HepG2 (cell line): ENCODE results near the gene SH3PXD2A. TPM values are rescaled to one million over a fixed set of nuclear protein-coding genes. Genes with fewer than 3 reads are reported as not detected.

ENCODE experiments used
- ATAC-seq: fragments of 200-7000 bp; cut with Tn5 transposase; 3 replicates; pipeline ENCODE4 v1.9.1; 2020; ENCODE audit warnings: mild to moderate bottlenecking, moderate library complexity
- BruUV-seq: library from RNA; stranded (reverse); fragments of 400-500 nt; replicated peaks from 2 replicates; lab custom pipeline; 2021; lab: Mats Ljungman, UMichigan
- CTCF ChIA-PET: fragments of 300-600 bp; formaldehyde crosslinking; extraction: SDS; loops from one replicate; lab custom pipeline; 2021; ENCODE audit warnings: low total read pairs, inconsistent platforms, low intra/inter-chr PET ratio; lab: Yijun Ruan, JAX
- POLR2A ChIA-PET: fragments of 350-600 bp; sonication (Branson Sonifier 250); formaldehyde crosslinking; loops from one replicate; lab custom pipeline; 2020; ENCODE audit warnings: antibody characterized with exemption, inconsistent platforms; lab: Yijun Ruan, JAX
- DNase-seq: peaks from one replicate; pipeline ENCODE4 v3.0.0-alpha.2; 2015; ENCODE audit warnings: low spot score
- FAIRE-seq: peaks from 3 replicates; lab custom pipeline; 2011; peaks lifted over from hg19 to GRCh38; lab: Jason Lieb, UNC
- H2AFZ ChIP-seq: one replicate; pipeline ENCODE4 v1.6.1; 2011; ENCODE audit warnings: low read length, inconsistent platforms
- H3K27ac ChIP-seq: fragments of 300-600 bp; 3 replicates; pipeline ENCODE4 v1.8.0; 2011; ENCODE audit warnings: mixed run types, mild to moderate bottlenecking, mixed read lengths, low read length, inconsistent platforms; ENCODE audit not compliant: insufficient read depth; ENCODE audit errors: extremely low read length
- H3K27me3 ChIP-seq, 2 experiments: fragments of 200-600 bp in 1 of 2; 2 replicates in 1 of 2; 3 replicates in 1 of 2; pipeline versions ENCODE4 v1.6.0 to v1.8.0; 2011; ENCODE audit warnings: low read length in 2 of 2, mild to moderate bottlenecking in 2 of 2, moderate library complexity in 2 of 2, inconsistent platforms in 1 of 2; ENCODE audit not compliant: insufficient read depth in 2 of 2, control insufficient read depth in 1 of 2
- H3K36me3 ChIP-seq, 2 experiments: fragments of 200-600 bp in 1 of 2; replicated peaks in 1 of 2; 2 replicates in 1 of 2; 3 replicates in 1 of 2; pipeline versions ENCODE4 v1.5.1 to v1.8.0; 2011; ENCODE audit warnings: low read length in 2 of 2, inconsistent platforms in 1 of 2; ENCODE audit not compliant: insufficient read depth in 2 of 2, control insufficient read depth in 1 of 2
- H3K4me1 ChIP-seq: 2 replicates; pipeline ENCODE4 v1.5.1; 2012; ENCODE audit warnings: low read length, inconsistent platforms; ENCODE audit not compliant: insufficient read depth
- H3K4me2 ChIP-seq: 2 replicates; pipeline ENCODE4 v1.6.0; 2011; ENCODE audit warnings: low read depth, low read length, inconsistent platforms
- H3K4me3 ChIP-seq, 3 experiments: fragments of 200-600 bp in 1 of 3; sonication (generic), shearing (Covaris generic) in 1 of 3; replicated peaks in 1 of 3; 2 replicates each; pipeline ENCODE4 v1.5.1; 2011 to 2016; ENCODE audit warnings: low read length in 3 of 3, inconsistent platforms in 2 of 3, low read depth in 2 of 3, mild to moderate bottlenecking in 2 of 3, control low read depth in 1 of 3, mixed read lengths in 1 of 3; ENCODE audit not compliant: insufficient read depth in 1 of 3
- H3K79me2 ChIP-seq: one replicate; pipeline ENCODE4 v1.6.1; 2011; ENCODE audit warnings: low read length, inconsistent platforms; ENCODE audit not compliant: insufficient read depth
- H3K9ac ChIP-seq: 2 replicates; pipeline ENCODE4 v1.6.0; 2011; ENCODE audit warnings: mild to moderate bottlenecking, low read depth, low read length, inconsistent platforms; ENCODE audit not compliant: insufficient read depth
- H3K9me3 ChIP-seq: 2 replicates; pipeline ENCODE4 v1.5.1; 2012; ENCODE audit warnings: mild to moderate bottlenecking, low read length
- H4K20me1 ChIP-seq: 2 replicates; pipeline ENCODE4 v1.6.0; 2011; ENCODE audit warnings: inconsistent platforms, mild to moderate bottlenecking, low read length, moderate library complexity; ENCODE audit not compliant: insufficient read depth
- GABPB1 ChIP-seq: IDR thresholded peaks from 2 replicates; pipeline ENCODE4 v1.6.1; 2016; ENCODE audit warnings: mild to moderate bottlenecking, missing genetic modification reagents, moderate library complexity, missing compliant biosample characterization
- KDM4B ChIP-seq: sonication (generic); formaldehyde crosslinking; IDR thresholded peaks from 2 replicates; pipeline ENCODE4 v1.4.0; 2020; ENCODE audit warnings: missing genetic modification reagents
- NFAT5 ChIP-seq: sonication (generic); formaldehyde crosslinking; IDR thresholded peaks from 2 replicates; pipeline ENCODE4 v1.4.0; 2020; ENCODE audit warnings: missing genetic modification reagents
- NPAS2 ChIP-seq: sonication (generic); formaldehyde crosslinking; IDR thresholded peaks from 2 replicates; pipeline ENCODE4 v1.8.0; 2022; ENCODE audit warnings: mild to moderate bottlenecking, missing genetic modification reagents, borderline replicate concordance
- NR2F2 ChIP-seq: IDR thresholded peaks from 2 replicates; pipeline ENCODE4 v1.6.1; 2012; ENCODE audit warnings: low read depth, inconsistent platforms, borderline replicate concordance
- PAF1 ChIP-seq: IDR thresholded peaks from 2 replicates; pipeline ENCODE4 v1.6.1; 2016; ENCODE audit warnings: missing genetic modification reagents, missing compliant biosample characterization
- POLR2G ChIP-seq: fragments of 200-400 bp; formaldehyde crosslinking; IDR thresholded peaks from 2 replicates; pipeline ENCODE4 v1.6.1; 2018; ENCODE audit warnings: mild to moderate bottlenecking, low read depth, low read length, moderate library complexity
- RBM22 ChIP-seq: fragments of 200-400 bp; formaldehyde crosslinking; optimal IDR thresholded peaks from 2 replicates; pipeline ENCODE3; 2017; ENCODE audit warnings: mild to moderate bottlenecking, low read length, moderate library complexity
- SP140L ChIP-seq: sonication (generic); formaldehyde crosslinking; IDR thresholded peaks from 2 replicates; pipeline ENCODE4 v1.4.0; 2020; ENCODE audit warnings: missing genetic modification reagents, borderline replicate concordance
- TFE3 ChIP-seq: IDR thresholded peaks from 2 replicates; pipeline ENCODE4 v1.6.1; 2016
- ZBTB8A ChIP-seq: sonication (generic); formaldehyde crosslinking; IDR thresholded peaks from 2 replicates; pipeline ENCODE4 v1.4.0; 2020; ENCODE audit warnings: mild to moderate bottlenecking, low read depth, missing genetic modification reagents, borderline replicate concordance
- ZC3H4 ChIP-seq: sonication (generic); formaldehyde crosslinking; IDR thresholded peaks from 2 replicates; pipeline ENCODE4 v1.4.0; 2020; ENCODE audit warnings: missing genetic modification reagents, borderline replicate concordance
- ZNF17 ChIP-seq: sonication (generic); formaldehyde crosslinking; IDR thresholded peaks from 2 replicates; pipeline ENCODE4 v1.5.0; 2020; ENCODE audit warnings: mild to moderate bottlenecking, missing genetic modification reagents
- WGBS: methylation state at CpG from one replicate; pipeline ENCODE4 v1.1.6; 2017; ENCODE audit warnings: low lambda C conversion rate; 5-methylcytosine and 5-hydroxymethylcytosine counted together
- in situ Hi-C: cut with HindIII; loops from 2 replicates; pipeline ENCODE4 v1.10.0; 2017; ENCODE audit warnings: low pct_unique_long_range_greater_than_20kb; ENCODE audit not compliant: extremely low pct_ligation_motif_present
- intact Hi-C: fragments of 100-400 bp; cut with micrococcal nuclease; formaldehyde crosslinking; loops from one replicate; pipeline ENCODE4 v1.10.0; 2022; ENCODE audit not compliant: unreplicated experiment
- polyA plus RNA-seq, 8 experiments: library from polyadenylated mRNA; depleted of rRNA in 3 of 8; stranded (reverse) in 7 of 8; unstranded in 1 of 8; fragments of >200 nt; fragmentation: Illumina TruSeq in 4 of 8; extraction: Trizol in 4 of 8; gene quantifications; 2 replicates each; pipeline versions ENCODE4 v1.2.1 to v1.2.3, GENCODE V29; 2011 to 2016; ENCODE audit warnings: low read depth in 4 of 8, missing spikeins in 1 of 8, mixed read lengths in 1 of 8; ENCODE audit not compliant: insufficient read depth in 1 of 8
- total RNA-seq, 5 experiments: library from RNA; depleted of rRNA; stranded (reverse); fragments of >200 nt; fragmentation: Illumina TruSeq; extraction: Trizol; gene quantifications; 2 replicates each; pipeline ENCODE4 v1.2.3, GENCODE V29; 2016; ENCODE audit warnings: low read depth in 1 of 5

Gene SH3PXD2A
- total and polyA plus RNA-seq, 2 of the 13 experiments (the other 11 are each of a cell fraction or from before 2014, with no cell fraction given), result 11.1 to 11.3 TPM

GRCh38 chr10:103610921-103611511 lies 244.4 kb downstream of the SH3PXD2A start:
- CTCF ChIA-PET, result no interaction called here
- in situ Hi-C loops, result no loop called here

GRCh38 chr10:103610083-103610472 lies 245.3 kb downstream of the SH3PXD2A start:
- Histone ChIP-seq H3K4me2 (no peak overlapping the region), H3K4me1 (no peaks in the 10 kb centered on the region), H3K9me3 (no peaks in the 10 kb centered on the region), H3K36me3 (peaks cover 24 to 62% of the 10 kb centered on the region in 2 experiments), H4K20me1 (no peaks in the 10 kb centered on the region), H3K4me3 (no peak overlapping the region), H3K9ac (no peak overlapping the region), H2AFZ (no peak overlapping the region), H3K27me3 (no peaks in the 10 kb centered on the region), H3K79me2 (no peaks in the 10 kb centered on the region), H3K27ac (no peak overlapping the region)
- ATAC-seq (no peak), DNase-seq (no peak), FAIRE-seq (no peak)
- intact Hi-C loops (no loop called here), in situ Hi-C loops (no loop called here)
- BruUV-seq, result no TSS peak
- ChIA-PET CTCF (no interaction called here), POLR2A (no interaction called here)
- 55% methylated on average over 2 of the region's 2 CpGs for WGBS
- TF ChIP-seq GABPB1 (no peak), ZC3H4 (CRISPR knock-in tag) (no peak), SP140L (CRISPR knock-in tag) (no peak), ZNF17 (CRISPR knock-in tag) (no peak), NFAT5 (CRISPR knock-in tag) (no peak), NPAS2 (CRISPR knock-in tag) (no peak)

More at GRCh38 chr10:103610921-103611511, 244.4 kb downstream of the SH3PXD2A start:
- Histone ChIP-seq H3K9ac (no peak overlapping the region), H3K27me3 (no peaks in the 10 kb centered on the region), H3K9me3 (no peaks in the 10 kb centered on the region), H3K4me3 (no peak overlapping the region), H3K36me3 (peaks cover 21 to 59% of the 10 kb centered on the region in 2 experiments), H3K79me2 (no peaks in the 10 kb centered on the region), H4K20me1 (no peaks in the 10 kb centered on the region), H3K4me2 (no peak overlapping the region), H3K27ac (no peak overlapping the region), H3K4me1 (no peaks in the 10 kb centered on the region), H2AFZ (no peak overlapping the region)
- BruUV-seq, result no TSS peak
- intact Hi-C loops, result no loop called here
- TF ChIP-seq NR2F2 (no peak), ZBTB8A (CRISPR knock-in tag) (no peak), PAF1 (CRISPR knock-in tag) (no peak), RBM22 (peak; percentile 25), KDM4B (CRISPR knock-in tag) (no peak), TFE3 (CRISPR knock-in tag) (no peak), POLR2G (0 out of 2 replicates have a peak, but pooled peaks have one; percentile 26)
- 86% methylated on average over 8 of the region's 9 CpGs for WGBS
- DNase-seq (no peak), FAIRE-seq (no peak), ATAC-seq (no peak)
- POLR2A ChIA-PET, result no interaction called here
